GOT3 (cell line): ENCODE results near the gene UGT1A3.

Source experiments
- DNase-seq: peaks from one replicate; lab custom pipeline; 2025; ENCODE audit warnings: mixed read lengths; lab: John Stamatoyannopoulos, UW

UGT1A3 gene

GRCh38 chr2:233816771-233817170, 87.9 kb downstream of the UGT1A3 start:
- DNase-seq, result no peak

GRCh38 chr2:233817361-233817911, 88.6 kb downstream of the UGT1A3 start:
- DNase-seq, result no peak

GRCh38 chr2:233817995-233818638, 89.3 kb downstream of the UGT1A3 start:
- no peak for DNase-seq

- no peak for DNase-seq
Observed at GRCh38 chr2:233818639-233819621, 90.1 kb downstream of the UGT1A3 start.

- DNase-seq, result no peak
Observed at GRCh38 chr2:233819884-233820773, 91.3 kb downstream of the UGT1A3 start.

- DNase-seq, result no peak
Observed at GRCh38 chr2:233820774-233821105, 91.9 kb downstream of the UGT1A3 start.

GRCh38 chr2:233821196-233821595, 92.4 kb downstream of the UGT1A3 start:
- no peak for DNase-seq

GRCh38 chr2:233821709-233822100, 92.9 kb downstream of the UGT1A3 start:
- no peak for DNase-seq

- DNase-seq, result no peak
Observed at GRCh38 chr2:233822101-233822771, 93.4 kb downstream of the UGT1A3 start.
